Measurements from ENCODE around the gene HS6ST3. TPM values are rescaled to one million over a fixed set of nuclear protein-coding genes. Genes with fewer than 3 reads are reported as not detected.

The HS6ST3 gene
- total and polyA plus RNA-seq, 2 experiments from 2014 or later: 2.2 to 2.7 TPM

- Histone ChIP-seq H3K36me3 (replicated peaks; ENCODE audit: insufficient read depth, low read depth) (no peaks in the 10 kb centered on the region), H3K27me3 (no peaks in the 10 kb centered on the region), H4K20me1 (ENCODE audit: insufficient read depth, poor library complexity, severe bottlenecking) (no peaks in the 10 kb centered on the region), H3K27ac (no peak overlapping the region), H3K4me2 (no peak overlapping the region), H3K4me1 (ENCODE audit: insufficient read depth) (no peaks in the 10 kb centered on the region), H2AFZ (no peak overlapping the region), H3K9me3 (ENCODE audit: low read depth) (no peaks in the 10 kb centered on the region), H3K9me2 (replicated peaks; ENCODE audit: insufficient read depth) (no peaks in the 10 kb centered on the region), H3K4me3 (no peak overlapping the region), H3K79me2 (no peaks in the 10 kb centered on the region)
- TF ChIP-seq CTCF (IDR thresholded peaks at IDR 0.05; ENCODE audit: poor library complexity) (no peak), EZH2phosphoT487 (IDR thresholded peaks at IDR 0.05; ENCODE audit: low read depth, severe bottlenecking, unreplicated experiment) (no peak), EZH2 (IDR thresholded peaks at IDR 0.05; ENCODE audit: borderline replicate concordance) (no peak)
- DNase-seq (ENCODE audit: low spot score): no peak
- 24% methylated on average over 2 of the region's 2 CpGs for WGBS (ENCODE audit: low lambda C conversion rate, missing lambda C conversion rate)
Observed at GRCh38 chr13:96686286-96686685, 596.4 kb downstream of the HS6ST3 start.

GRCh38 chr13:96687191-96687590 is 597.3 kb downstream of the HS6ST3 start:
- H2AFZ ChIP-seq: no peak overlapping the region
- H3K4me3 ChIP-seq: no peak overlapping the region
- no peaks in the 10 kb centered on the region for H3K27me3 ChIP-seq
- H3K9me3 ChIP-seq (ENCODE audit: low read depth): no peaks in the 10 kb centered on the region
- TF ChIP-seq EZH2phosphoT487 (IDR thresholded peaks at IDR 0.05; ENCODE audit: low read depth, severe bottlenecking, unreplicated experiment) (no peak), EZH2 (IDR thresholded peaks at IDR 0.05; ENCODE audit: borderline replicate concordance) (no peak), CTCF (IDR thresholded peaks at IDR 0.05; ENCODE audit: poor library complexity) (no peak)
- H3K9me2 ChIP-seq (replicated peaks; ENCODE audit: insufficient read depth): no peaks in the 10 kb centered on the region
- no peak overlapping the region for H3K27ac ChIP-seq
- H3K4me1 ChIP-seq (ENCODE audit: insufficient read depth): no peaks in the 10 kb centered on the region
- H4K20me1 ChIP-seq (ENCODE audit: insufficient read depth, poor library complexity, severe bottlenecking): no peaks in the 10 kb centered on the region
- H3K79me2 ChIP-seq: no peaks in the 10 kb centered on the region
- no peak for DNase-seq (ENCODE audit: low spot score)
- H3K4me2 ChIP-seq: no peak overlapping the region
- 92% methylated on average over 3 of the region's 3 CpGs for WGBS (ENCODE audit: low lambda C conversion rate, missing lambda C conversion rate)
- H3K36me3 ChIP-seq (replicated peaks; ENCODE audit: insufficient read depth, low read depth): no peaks in the 10 kb centered on the region

- H3K79me2 ChIP-seq: no peaks in the 10 kb centered on the region
- no peak overlapping the region for H3K4me2 ChIP-seq
- H3K9me3 ChIP-seq (ENCODE audit: low read depth): no peaks in the 10 kb centered on the region
- no peak for DNase-seq (ENCODE audit: low spot score)
- H3K4me1 ChIP-seq (ENCODE audit: insufficient read depth): no peaks in the 10 kb centered on the region
- H4K20me1 ChIP-seq (ENCODE audit: insufficient read depth, poor library complexity, severe bottlenecking): no peaks in the 10 kb centered on the region
- H3K27ac ChIP-seq: no peak overlapping the region
- H3K36me3 ChIP-seq (replicated peaks; ENCODE audit: insufficient read depth, low read depth): no peaks in the 10 kb centered on the region
- H3K9me2 ChIP-seq (replicated peaks; ENCODE audit: insufficient read depth): no peaks in the 10 kb centered on the region
- H3K27me3 ChIP-seq: no peaks in the 10 kb centered on the region
- no peak overlapping the region for H3K4me3 ChIP-seq
- TF ChIP-seq CTCF (IDR thresholded peaks at IDR 0.05; ENCODE audit: poor library complexity): no peak
- no peak for TF ChIP-seq EZH2 (IDR thresholded peaks at IDR 0.05; ENCODE audit: borderline replicate concordance)
- TF ChIP-seq EZH2phosphoT487 (IDR thresholded peaks at IDR 0.05; ENCODE audit: low read depth, severe bottlenecking, unreplicated experiment): no peak
- no peak overlapping the region for H2AFZ ChIP-seq
Observed at GRCh38 chr13:96690998-96691397, 601.1 kb downstream of the HS6ST3 start.

- Histone ChIP-seq H3K79me2 (no peaks in the 10 kb centered on the region), H3K36me3 (replicated peaks; ENCODE audit: insufficient read depth, low read depth) (no peaks in the 10 kb centered on the region), H3K4me2 (no peak overlapping the region), H4K20me1 (ENCODE audit: insufficient read depth, poor library complexity, severe bottlenecking) (no peaks in the 10 kb centered on the region), H3K27ac (peak overlapping the region; percentile 36), H3K27me3 (no peaks in the 10 kb centered on the region), H2AFZ (peak overlapping the region; percentile 38), H3K9me3 (ENCODE audit: low read depth) (no peaks in the 10 kb centered on the region), H3K9me2 (replicated peaks; ENCODE audit: insufficient read depth) (no peaks in the 10 kb centered on the region), H3K4me1 (ENCODE audit: insufficient read depth) (no peaks in the 10 kb centered on the region), H3K4me3 (no peak overlapping the region)
- DNase-seq (ENCODE audit: low spot score): no peak
- WGBS (ENCODE audit: low lambda C conversion rate, missing lambda C conversion rate): 84% methylated on average over 6 of the region's 6 CpGs
- no peak for TF ChIP-seq EZH2 (IDR thresholded peaks at IDR 0.05; ENCODE audit: borderline replicate concordance)
- TF ChIP-seq CTCF (IDR thresholded peaks at IDR 0.05; ENCODE audit: poor library complexity): no peak
- no peak for TF ChIP-seq EZH2phosphoT487 (IDR thresholded peaks at IDR 0.05; ENCODE audit: low read depth, severe bottlenecking, unreplicated experiment)
Observed at GRCh38 chr13:96696389-96696900, 606.5 kb downstream of the HS6ST3 start.

Measured in hepatocyte (in vitro differentiated cells).